ENCODE results near the gene CLDN14. TPM values are rescaled to one million over a fixed set of nuclear protein-coding genes. Genes with fewer than 3 reads are reported as not detected.

CLDN14 gene
- total and polyA plus RNA-seq, 2 experiments from 2014 or later, result not detected

- Histone ChIP-seq H3K4me1 (ENCODE audit: low read depth) (no peaks in the 10 kb centered on the region), H3K4me3 (no peak overlapping the region), H3K36me3 (no peaks in the 10 kb centered on the region), H3K9me3 (ENCODE audit: low read depth) (no peaks in the 10 kb centered on the region), H3K27ac (no peak overlapping the region), H3K27me3 (no peaks in the 10 kb centered on the region)
- TF ChIP-seq CTCF (IDR thresholded peaks at IDR 0.05; ENCODE audit: low read depth, low read length), result no peak
- peak in 1 of 2 donors; percentile 39 for DNase-seq (ENCODE audit: low read depth in 1 of 2, low spot score in 1 of 2)
Measured at GRCh38 chr21:36487641-36488307, 7.9 kb upstream of the CLDN14 start.

- no peaks in the 10 kb centered on the region for H3K27me3 ChIP-seq
- H3K36me3 ChIP-seq, result no peaks in the 10 kb centered on the region
- no peak for TF ChIP-seq CTCF (IDR thresholded peaks at IDR 0.05; ENCODE audit: low read depth, low read length)
- H3K27ac ChIP-seq, result no peak overlapping the region
- DNase-seq (ENCODE audit: low read depth in 1 of 2, low spot score in 1 of 2), result no peak
- no peak overlapping the region for H3K4me3 ChIP-seq
- no peaks in the 10 kb centered on the region for H3K9me3 ChIP-seq (ENCODE audit: low read depth)
- H3K4me1 ChIP-seq (ENCODE audit: low read depth), result no peaks in the 10 kb centered on the region
Measured at GRCh38 chr21:36486246-36486645, 6.3 kb upstream of the CLDN14 start.

GRCh38 chr21:36485476-36485875 is 5.6 kb upstream of the CLDN14 start:
- no peak for TF ChIP-seq CTCF (IDR thresholded peaks at IDR 0.05; ENCODE audit: low read depth, low read length)
- Histone ChIP-seq H3K36me3 (no peaks in the 10 kb centered on the region), H3K27me3 (no peaks in the 10 kb centered on the region)

GRCh38 chr21:36483095-36483494 is 3.2 kb upstream of the CLDN14 start:
- Histone ChIP-seq H3K4me1 (ENCODE audit: low read depth) (peaks cover 17% of the 10 kb centered on the region), H3K36me3 (no peaks in the 10 kb centered on the region), H3K4me3 (no peak overlapping the region), H3K9me3 (ENCODE audit: low read depth) (no peaks in the 10 kb centered on the region), H3K27ac (no peak overlapping the region), H3K27me3 (no peaks in the 10 kb centered on the region)
- TF ChIP-seq CTCF (IDR thresholded peaks at IDR 0.05; ENCODE audit: low read depth, low read length), result no peak
- DNase-seq (ENCODE audit: low read depth in 1 of 2, low spot score in 1 of 2), result no peak

More at GRCh38 chr21:36485476-36485875, 5.6 kb upstream of the CLDN14 start:
- Histone ChIP-seq H3K4me3 (no peak overlapping the region), H3K4me1 (ENCODE audit: low read depth) (no peaks in the 10 kb centered on the region), H3K27ac (no peak overlapping the region), H3K9me3 (ENCODE audit: low read depth) (no peaks in the 10 kb centered on the region)
- no peak for DNase-seq (ENCODE audit: low read depth in 1 of 2, low spot score in 1 of 2)

- DNase-seq (ENCODE audit: low read depth in 1 of 2, low spot score in 1 of 2), result no peak
- Histone ChIP-seq H3K27me3 (no peaks in the 10 kb centered on the region), H3K4me1 (ENCODE audit: low read depth) (peaks cover 21% of the 10 kb centered on the region), H3K27ac (no peak overlapping the region), H3K4me3 (no peak overlapping the region), H3K36me3 (no peaks in the 10 kb centered on the region), H3K9me3 (ENCODE audit: low read depth) (no peaks in the 10 kb centered on the region)
- no peak for TF ChIP-seq CTCF (IDR thresholded peaks at IDR 0.05; ENCODE audit: low read depth, low read length)
Measured at GRCh38 chr21:36482673-36483072, 2.8 kb upstream of the CLDN14 start.

All from cardiac muscle cell (in vitro differentiated cells and primary cell).